Lower lobe of right lung (tissue), 2 donors: ENCODE results near the gene EVC. TPM values are rescaled to one million over a fixed set of nuclear protein-coding genes. Genes with fewer than 3 reads are reported as not detected.

Experiments used
- ATAC-seq, 2 donors: fragments of 200-7000 bp; cut with Tn5 transposase; one replicate each; pipeline ENCODE4 v1.9.1; 2020 to 2022; ENCODE audit warnings: mild to moderate bottlenecking in 2 of 2, moderate library complexity in 2 of 2
- DNase-seq: peaks from one replicate; pipeline ENCODE4 v3.0.0-alpha.2; 2020
- H3K27ac ChIP-seq: fragments of 200-600 bp; one replicate; pipeline ENCODE4 v1.8.0; 2022
- H3K27me3 ChIP-seq: fragments of 200-600 bp; one replicate; pipeline ENCODE4 v1.8.0; 2022; ENCODE audit warnings: low read depth
- H3K36me3 ChIP-seq: fragments of 200-600 bp; one replicate; pipeline ENCODE4 v1.8.0; 2022; ENCODE audit warnings: mild to moderate bottlenecking
- H3K4me1 ChIP-seq: fragments of 200-600 bp; one replicate; pipeline ENCODE4 v1.8.0; 2022
- H3K4me3 ChIP-seq: fragments of 200-600 bp; one replicate; pipeline ENCODE4 v1.8.0; 2022; ENCODE audit warnings: mild to moderate bottlenecking
- H3K9me3 ChIP-seq: fragments of 200-600 bp; one replicate; pipeline ENCODE4 v1.8.0; 2022
- intact Hi-C: fragments of 100-400 bp; cut with DNase I; formaldehyde crosslinking; loops from one replicate; pipeline ENCODE4 v1.11.0; 2022
- total RNA-seq: library from RNA; stranded (reverse); fragmentation: NEBNext Ultra II Directional; extraction: Animal tissue kit (Norgen Biotek cat#: 25700); gene quantifications from one replicate; pipeline ENCODE4 v1.2.1, GENCODE V29; 2021
- TF ChIP-seq, protein P1 (sequence below): fragments of 200-600 bp; IDR thresholded peaks from one replicate; pipeline ENCODE4 v1.8.0; 2022; ENCODE audit warnings: antibody characterized with exemption, mild to moderate bottlenecking
- donor health status: DM: no; HTN: yes; CAD: no; lungs with severe emphysema.

The EVC gene
- total RNA-seq, 1 donor from 2014 or later, result 24.3 TPM

DNA sequence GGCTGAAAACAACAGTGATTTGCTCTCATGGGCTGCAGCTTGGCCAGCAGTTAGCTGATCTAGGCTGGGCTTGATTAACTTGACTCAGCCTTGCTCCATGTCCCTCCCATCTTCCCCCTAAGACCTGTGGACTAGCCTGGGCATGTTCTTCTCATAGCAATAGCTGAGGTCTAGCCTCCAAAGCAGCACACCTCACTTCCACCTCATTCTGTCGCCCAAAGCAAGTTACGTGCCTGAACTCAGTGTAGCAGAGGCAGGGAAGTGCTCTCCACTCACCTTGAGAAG is 62.2 kb downstream of the EVC start:
- Histone ChIP-seq H3K4me3 (no peak overlapping the region), H3K27me3 (no peaks in the 10 kb centered on the region), H3K9me3 (peaks cover 14% of the 10 kb centered on the region), H3K4me1 (no peaks in the 10 kb centered on the region), H3K36me3 (no peaks in the 10 kb centered on the region), H3K27ac (no peak overlapping the region)
- intact Hi-C loops, result no loop called here
- ATAC-seq (no peak), DNase-seq (no peak)
- TF ChIP-seq, protein P1, sequence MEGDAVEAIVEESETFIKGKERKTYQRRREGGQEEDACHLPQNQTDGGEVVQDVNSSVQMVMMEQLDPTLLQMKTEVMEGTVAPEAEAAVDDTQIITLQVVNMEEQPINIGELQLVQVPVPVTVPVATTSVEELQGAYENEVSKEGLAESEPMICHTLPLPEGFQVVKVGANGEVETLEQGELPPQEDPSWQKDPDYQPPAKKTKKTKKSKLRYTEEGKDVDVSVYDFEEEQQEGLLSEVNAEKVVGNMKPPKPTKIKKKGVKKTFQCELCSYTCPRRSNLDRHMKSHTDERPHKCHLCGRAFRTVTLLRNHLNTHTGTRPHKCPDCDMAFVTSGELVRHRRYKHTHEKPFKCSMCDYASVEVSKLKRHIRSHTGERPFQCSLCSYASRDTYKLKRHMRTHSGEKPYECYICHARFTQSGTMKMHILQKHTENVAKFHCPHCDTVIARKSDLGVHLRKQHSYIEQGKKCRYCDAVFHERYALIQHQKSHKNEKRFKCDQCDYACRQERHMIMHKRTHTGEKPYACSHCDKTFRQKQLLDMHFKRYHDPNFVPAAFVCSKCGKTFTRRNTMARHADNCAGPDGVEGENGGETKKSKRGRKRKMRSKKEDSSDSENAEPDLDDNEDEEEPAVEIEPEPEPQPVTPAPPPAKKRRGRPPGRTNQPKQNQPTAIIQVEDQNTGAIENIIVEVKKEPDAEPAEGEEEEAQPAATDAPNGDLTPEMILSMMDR, result no peak

DNA sequence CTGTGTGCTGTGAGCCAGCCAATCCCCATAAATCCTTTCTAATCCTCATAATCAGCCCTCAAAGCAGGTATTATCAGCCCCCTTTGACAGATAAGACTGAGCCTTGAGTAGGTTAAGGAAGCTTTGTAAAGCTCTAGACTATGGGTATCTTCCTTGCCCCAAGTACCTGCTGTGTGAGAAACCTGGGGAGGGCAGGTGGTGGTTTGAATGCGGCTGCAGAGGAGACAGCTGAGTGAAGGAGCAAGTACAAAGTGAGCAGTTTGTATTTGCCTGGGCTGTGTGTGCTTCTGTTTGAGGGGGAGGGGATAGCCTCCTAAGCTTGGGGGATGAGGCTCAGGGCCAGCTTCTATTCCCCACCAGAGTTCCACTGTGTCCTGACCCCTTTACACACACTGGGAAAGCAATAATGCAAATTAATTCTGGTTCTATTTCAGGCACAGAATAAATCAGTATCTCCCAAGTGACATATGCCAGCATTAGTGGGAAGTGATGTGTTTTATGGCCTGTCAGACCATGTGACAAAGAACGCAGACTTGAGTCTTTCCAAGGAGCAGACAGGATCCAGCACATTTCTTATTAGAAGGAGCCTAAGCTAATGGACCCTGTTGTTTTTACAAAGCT is 63.5 kb downstream of the EVC start:
- DNase-seq (no peak), ATAC-seq (no peak)
- TF ChIP-seq, protein P1, result no peak

DNA sequence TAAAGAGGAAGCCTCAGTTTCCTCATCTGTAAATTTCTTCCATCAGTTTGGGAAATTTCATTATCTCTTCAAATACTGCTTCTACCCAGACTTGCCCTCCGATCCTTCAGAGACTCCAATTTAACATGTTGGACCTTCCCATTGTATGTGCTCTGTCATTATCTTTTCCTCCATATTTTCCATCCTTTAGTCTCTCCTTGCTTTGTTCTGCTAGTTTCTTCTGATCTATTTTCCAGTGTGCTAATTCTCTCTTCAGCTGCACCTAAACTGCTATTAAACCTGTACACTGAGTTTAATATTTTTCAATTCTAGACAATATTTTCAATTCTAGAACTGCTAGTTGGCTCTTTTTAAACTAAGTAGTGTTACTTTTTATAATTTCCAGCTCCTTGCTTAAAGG is 65.5 kb downstream of the EVC start:
- TF ChIP-seq, protein P1, result no peak
- no peaks in the 10 kb centered on the region for H3K36me3 ChIP-seq
- DNase-seq (no peak), ATAC-seq (no peak)
- no peaks in the 10 kb centered on the region for H3K4me1 ChIP-seq
- H3K27me3 ChIP-seq, result no peaks in the 10 kb centered on the region
- H3K27ac ChIP-seq, result no peak overlapping the region
- H3K9me3 ChIP-seq, result peaks cover 14% of the 10 kb centered on the region
- H3K4me3 ChIP-seq, result no peak overlapping the region
- intact Hi-C loops, result no loop called here

More for the DNA sequence above, 63.5 kb downstream of the EVC start:
- Histone ChIP-seq H3K9me3 (peaks cover 14% of the 10 kb centered on the region), H3K27ac (no peak overlapping the region), H3K4me3 (no peak overlapping the region), H3K27me3 (no peaks in the 10 kb centered on the region), H3K36me3 (no peaks in the 10 kb centered on the region), H3K4me1 (no peaks in the 10 kb centered on the region)
- intact Hi-C loops, result no loop called here

GRCh38 chr4:5780831-5781480 is 70.0 kb downstream of the EVC start:
- H3K4me1 ChIP-seq, result no peaks in the 10 kb centered on the region
- H3K27ac ChIP-seq, result no peak overlapping the region
- intact Hi-C loops, result no loop called here
- DNase-seq, result no peak
- ATAC-seq, result no peak
- H3K9me3 ChIP-seq, result peaks cover 14% of the 10 kb centered on the region
- H3K27me3 ChIP-seq, result no peaks in the 10 kb centered on the region
- H3K36me3 ChIP-seq, result peaks cover 23% of the 10 kb centered on the region
- TF ChIP-seq, protein P1, result no peak
- H3K4me3 ChIP-seq, result no peak overlapping the region

GRCh38 chr4:5781691-5782090 is 70.7 kb downstream of the EVC start:
- no peak overlapping the region for H3K4me3 ChIP-seq
- no peak for ATAC-seq
- H3K27ac ChIP-seq, result no peak overlapping the region
- peaks cover 30% of the 10 kb centered on the region for H3K36me3 ChIP-seq
- no peaks in the 10 kb centered on the region for H3K27me3 ChIP-seq
- intact Hi-C loops, result no loop called here
- peaks cover 7% of the 10 kb centered on the region for H3K9me3 ChIP-seq
- TF ChIP-seq, protein P1, result no peak
- H3K4me1 ChIP-seq, result no peaks in the 10 kb centered on the region
- no peak for DNase-seq
